GM12892 (cell line): ENCODE results near the gene CCDC61.

Source experiments
- POLR2A ChIP-seq: IDR thresholded peaks from 2 replicates; pipeline ENCODE4 v1.6.1; 2011; ENCODE audit warnings: low read depth, low read length, control low read depth
- POLR2AphosphoS5 ChIP-seq: IDR thresholded peaks from 2 replicates; pipeline ENCODE4 v1.6.1; 2011; ENCODE audit warnings: low read depth, low read length, control low read depth

DNA sequence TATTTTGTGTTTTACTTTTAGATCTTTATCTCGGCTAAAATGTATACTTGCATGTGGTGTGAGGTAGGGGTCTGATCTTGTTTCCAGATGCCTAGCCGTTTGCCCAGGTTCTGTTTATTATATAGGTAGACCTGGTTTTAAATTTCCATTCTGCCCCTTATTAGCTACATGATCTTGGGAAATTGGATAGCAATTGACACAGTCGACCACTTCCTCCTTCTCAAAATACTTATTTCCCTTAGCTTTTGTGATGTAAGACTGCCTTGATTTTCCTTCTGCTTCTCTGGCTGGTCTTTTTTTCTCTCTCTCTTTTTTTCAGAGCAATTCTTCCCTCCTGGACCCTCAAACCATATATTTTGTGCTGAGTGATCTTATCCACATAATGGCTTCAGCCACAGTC is 30.6 kb downstream of the CCDC61 start:
- no peak for TF ChIP-seq POLR2A
- TF ChIP-seq POLR2AphosphoS5: no peak
